IPS-20b (cell line): Measurements from ENCODE around the gene BPIFB2.
"Not testable (repeated sequence)": the region's sequence is repeated elsewhere in the genome, so short reads cannot be mapped to it uniquely, and the experiment has no call there.

ENCODE experiments used
- H3K27ac ChIP-seq: one replicate; pipeline ENCODE4 v1.5.1; 2013; ENCODE audit warnings: low read length
- H3K27me3 ChIP-seq: 2 replicates; pipeline ENCODE4 v1.6.1; 2013; ENCODE audit warnings: mild to moderate bottlenecking, low read length, inconsistent platforms; ENCODE audit not compliant: insufficient read depth
- H3K36me3 ChIP-seq: 2 replicates; pipeline ENCODE4 v1.6.1; 2013; ENCODE audit warnings: low read depth, mild to moderate bottlenecking, inconsistent platforms, low read length, moderate library complexity; ENCODE audit not compliant: insufficient read depth
- H3K4me1 ChIP-seq: 2 replicates; pipeline ENCODE4 v1.6.1; 2013; ENCODE audit warnings: mild to moderate bottlenecking, control low read depth, inconsistent platforms, low read length, moderate library complexity; ENCODE audit not compliant: insufficient read depth
- H3K4me3 ChIP-seq: 2 replicates; pipeline ENCODE4 v1.5.1; 2013; ENCODE audit warnings: mild to moderate bottlenecking, low read length, inconsistent platforms
- H3K9ac ChIP-seq: 2 replicates; pipeline ENCODE4 v1.6.1; 2013; ENCODE audit warnings: low read depth, mild to moderate bottlenecking, inconsistent platforms, low read length, moderate library complexity
- H3K9me3 ChIP-seq: 2 replicates; pipeline ENCODE4 v1.6.1; 2013; ENCODE audit warnings: mild to moderate bottlenecking, low read depth, low read length, inconsistent platforms; ENCODE audit not compliant: insufficient read depth

Gene BPIFB2

DNA sequence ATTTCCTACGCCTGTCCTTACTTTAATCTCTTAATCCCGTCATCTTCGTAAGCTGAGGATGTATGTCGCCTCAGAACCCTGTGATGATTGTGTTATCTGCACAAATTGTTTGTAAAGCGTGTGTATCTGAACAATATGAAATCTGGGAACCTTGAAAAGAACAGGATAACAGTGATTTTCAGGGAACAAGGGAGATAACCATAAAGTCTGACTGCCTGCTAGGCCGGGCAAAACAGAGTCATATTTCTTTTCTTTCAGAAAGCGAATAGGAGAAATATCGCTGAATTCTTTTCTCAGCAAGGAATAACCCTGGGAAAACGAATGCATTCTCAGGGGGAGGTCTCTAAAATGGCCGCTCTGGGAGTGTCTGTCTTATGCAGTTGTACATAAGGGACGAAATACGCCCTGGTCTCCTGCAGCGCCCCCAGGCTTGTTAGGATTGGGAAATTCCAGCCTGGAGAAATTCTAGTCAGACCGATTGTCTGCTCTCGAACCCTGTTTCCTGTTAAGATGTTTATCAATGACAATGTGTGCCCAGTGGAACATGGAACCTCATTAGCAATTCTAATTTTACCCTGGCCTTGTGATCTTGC lies 37.7 kb downstream of the BPIFB2 start:
- H3K9me3 ChIP-seq, H3K4me1 ChIP-seq, H3K9ac ChIP-seq, H3K27me3 ChIP-seq, H3K36me3 ChIP-seq, H3K27ac ChIP-seq, H3K4me3 ChIP-seq: not testable (repeated sequence)

DNA sequence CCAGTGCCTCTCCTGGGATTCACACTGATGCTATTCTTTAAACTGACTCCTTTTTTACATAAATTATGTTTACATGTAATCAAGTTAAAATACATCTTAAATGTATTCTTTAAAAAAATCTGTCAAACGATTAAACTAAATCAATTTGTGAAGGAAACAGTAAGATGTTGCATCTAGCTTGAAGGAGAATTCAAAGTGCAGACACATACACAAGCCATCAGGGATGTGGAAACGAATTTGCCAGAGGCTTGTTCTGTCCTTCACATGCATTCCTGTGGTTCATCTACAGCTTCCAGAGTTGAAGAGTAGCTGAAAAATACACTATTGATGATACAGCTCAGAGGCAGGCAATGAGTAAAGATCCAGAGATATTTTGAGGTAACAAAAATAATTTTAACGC lies 38.9 kb downstream of the BPIFB2 start:
- Histone ChIP-seq H3K9me3 (peaks cover 7% of the 10 kb centered on the region; the same call in 1 of the 2 replicates), H3K27me3 (no peaks in the 10 kb centered on the region), H3K4me1 (no peaks in the 10 kb centered on the region), H3K27ac (no peak overlapping the region), H3K9ac (no peak overlapping the region), H3K36me3 (no peaks in the 10 kb centered on the region), H3K4me3 (no peak overlapping the region)

DNA sequence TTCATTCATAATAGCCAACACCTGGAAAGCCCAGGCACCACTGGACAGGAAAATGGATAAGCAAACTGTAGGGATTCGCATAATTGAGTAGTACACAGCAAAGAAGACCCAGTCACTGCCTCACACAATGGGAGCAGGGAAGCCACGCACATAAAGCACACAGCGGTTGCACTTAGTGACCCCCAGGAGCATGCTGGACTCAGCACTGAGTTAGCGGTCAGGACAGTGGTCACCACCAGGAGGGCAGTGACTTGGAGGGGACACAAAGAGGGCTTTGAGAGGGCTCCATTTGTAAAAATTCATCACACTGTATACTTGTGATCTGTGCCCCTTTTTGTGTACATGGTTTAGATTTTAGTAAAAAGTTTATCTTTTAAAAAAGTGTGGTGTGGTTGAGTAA lies 43.8 kb downstream of the BPIFB2 start:
- Histone ChIP-seq H3K4me3 (no peak overlapping the region), H3K27me3 (no peaks in the 10 kb centered on the region), H3K27ac (no peak overlapping the region), H3K9ac (no peak overlapping the region), H3K9me3 (no peaks in the 10 kb centered on the region), H3K36me3 (no peaks in the 10 kb centered on the region), H3K4me1 (no peaks in the 10 kb centered on the region)

DNA sequence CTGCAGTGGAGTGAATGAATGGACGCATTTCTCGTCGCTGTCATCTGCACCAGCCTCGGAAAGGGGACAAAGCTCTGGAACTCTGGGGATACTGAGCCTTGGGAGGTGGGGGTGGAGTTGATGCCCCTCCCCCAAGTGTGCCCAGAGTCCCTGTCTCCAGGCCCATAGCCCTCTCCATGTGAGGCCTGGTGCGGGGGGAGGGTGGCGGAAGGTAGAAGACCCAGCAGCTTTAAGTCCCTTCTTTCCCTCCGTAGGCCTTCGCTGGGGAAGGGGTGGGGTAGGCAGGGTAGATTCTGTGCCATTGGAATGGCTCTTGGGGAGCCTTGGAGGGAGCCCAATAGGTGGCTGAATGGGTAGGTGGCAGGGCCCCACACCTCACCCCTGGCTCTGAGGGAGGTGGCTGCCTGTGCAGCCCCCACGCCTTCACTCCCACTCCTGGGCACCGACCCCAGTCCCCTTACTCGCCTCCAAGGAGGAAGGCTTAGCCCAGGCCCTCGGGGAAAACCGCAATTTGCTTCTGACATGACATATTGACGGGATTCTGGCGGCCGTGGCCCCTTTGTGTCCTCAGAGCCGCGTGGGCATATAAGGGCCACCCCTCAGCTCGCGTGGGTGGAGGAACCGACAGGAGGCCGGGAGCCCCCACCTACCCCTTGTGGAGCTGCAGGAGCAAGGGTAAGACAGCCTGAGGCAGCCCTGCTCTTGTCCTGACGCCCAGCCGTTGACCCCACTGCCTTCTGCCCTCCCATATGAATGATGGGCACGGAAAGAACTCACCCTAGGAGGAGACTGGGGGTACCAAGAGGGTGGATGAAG lies 46.0 kb downstream of the BPIFB2 start, which contains the start of gene BPIFB3:
TSS of gene BPIFB3 (plus strand) at position 613 of the 816 bp plus-strand sequence. CDS start 1,533 bp downstream, outside the sequence.
- Histone ChIP-seq H3K36me3 (no peaks in the 10 kb centered on the region), H3K9me3 (no peaks in the 10 kb centered on the region), H3K4me3 (no peak within 1 kb of the TSS), H3K4me1 (no peaks in the 10 kb centered on the region), H3K27me3 (no peaks in the 10 kb centered on the region), H3K9ac (no peak within 1 kb of the TSS), H3K27ac (no peak within 1 kb of the TSS)

- Histone ChIP-seq H3K36me3 (no peaks in the 10 kb centered on the region), H3K4me1 (no peaks in the 10 kb centered on the region), H3K27ac (no peak overlapping the region), H3K9ac (no peak overlapping the region), H3K9me3 (no peaks in the 10 kb centered on the region), H3K27me3 (no peaks in the 10 kb centered on the region), H3K4me3 (no peak overlapping the region)
Measured at GRCh38 chr20:33054381-33054780, 46.9 kb downstream of the BPIFB2 start.

DNA sequence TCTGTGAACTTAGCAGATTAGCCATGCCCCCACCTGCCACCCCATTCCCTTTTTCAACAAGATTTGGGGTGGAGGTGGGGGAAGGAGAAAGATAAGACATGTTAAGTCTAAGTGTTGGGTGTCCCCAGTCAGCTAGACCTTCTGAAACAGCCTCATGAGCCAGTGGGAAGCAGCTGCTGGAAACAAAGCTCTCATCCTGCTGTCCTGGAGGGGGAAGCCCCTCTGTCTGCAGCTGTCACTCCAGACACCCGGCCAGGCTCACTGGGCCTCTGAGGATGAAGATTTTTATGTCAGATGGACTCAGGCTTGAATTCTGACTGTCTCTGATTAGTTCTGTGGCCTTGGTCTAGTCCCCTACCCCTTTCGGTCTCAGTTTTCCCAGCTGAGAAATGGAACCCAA lies 47.3 kb downstream of the BPIFB2 start:
- no peak overlapping the region for H3K9ac ChIP-seq
- no peaks in the 10 kb centered on the region for H3K27me3 ChIP-seq
- no peak overlapping the region for H3K4me3 ChIP-seq
- H3K27ac ChIP-seq: no peak overlapping the region
- no peaks in the 10 kb centered on the region for H3K4me1 ChIP-seq
- H3K36me3 ChIP-seq: no peaks in the 10 kb centered on the region
- H3K9me3 ChIP-seq: no peaks in the 10 kb centered on the region

DNA sequence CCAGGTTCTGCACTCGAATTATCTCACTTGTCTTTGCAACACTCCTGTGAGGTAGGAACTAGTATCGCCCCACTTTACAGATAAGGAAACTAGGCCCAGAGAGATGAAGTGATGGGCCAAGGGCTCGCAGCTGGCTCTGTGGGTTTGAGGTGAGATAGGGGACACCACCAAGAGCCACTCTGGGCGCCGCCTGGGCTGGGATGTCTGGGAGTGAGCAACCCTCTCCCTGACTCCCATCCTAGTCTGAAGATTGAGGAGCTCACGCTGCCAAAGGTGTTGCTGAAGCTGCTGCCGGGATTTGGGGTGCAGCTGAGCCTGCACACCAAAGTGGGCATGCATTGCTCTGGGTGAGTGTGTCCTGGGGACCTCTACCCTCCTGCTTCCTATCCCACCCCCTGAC lies 51.6 kb downstream of the BPIFB2 start:
- Histone ChIP-seq H3K27ac (no peak overlapping the region), H3K36me3 (no peaks in the 10 kb centered on the region), H3K4me1 (no peaks in the 10 kb centered on the region), H3K27me3 (no peaks in the 10 kb centered on the region), H3K9me3 (no peaks in the 10 kb centered on the region), H3K4me3 (no peak overlapping the region), H3K9ac (no peak overlapping the region)

DNA sequence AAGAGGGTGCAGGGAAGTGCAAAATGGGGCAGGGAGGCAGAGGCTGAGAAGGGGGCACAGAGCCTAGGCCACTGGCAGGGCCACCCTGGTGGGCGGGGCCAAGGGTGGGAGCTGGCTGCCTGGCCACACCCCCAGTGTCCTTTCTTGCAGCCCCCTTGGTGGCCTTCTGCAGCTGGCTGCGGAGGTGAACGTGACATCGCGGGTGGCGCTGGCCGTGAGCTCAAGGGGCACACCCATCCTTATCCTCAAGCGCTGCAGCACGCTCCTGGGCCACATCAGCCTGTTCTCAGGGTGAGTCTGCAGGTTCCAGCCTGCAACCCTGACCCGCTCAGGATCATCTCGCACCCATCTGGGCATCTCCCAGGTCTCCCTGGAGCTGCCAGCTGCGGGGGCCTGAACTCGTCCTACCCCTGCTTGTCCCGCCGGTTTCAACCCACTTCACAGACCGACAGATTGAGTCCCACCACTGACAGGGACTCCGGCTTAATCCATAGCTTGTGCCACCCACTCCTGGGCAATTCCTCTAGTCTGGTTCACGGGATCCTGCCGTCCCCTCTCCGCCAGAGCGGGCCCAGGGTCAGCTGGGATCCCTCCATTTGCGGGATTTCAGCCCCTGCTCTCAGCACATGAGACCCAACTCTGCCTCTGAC lies 52.4 kb downstream of the BPIFB2 start:
- H3K4me3 ChIP-seq: no peak overlapping the region
- H3K4me1 ChIP-seq: no peaks in the 10 kb centered on the region
- no peak overlapping the region for H3K27ac ChIP-seq
- no peaks in the 10 kb centered on the region for H3K36me3 ChIP-seq
- H3K9ac ChIP-seq: no peak overlapping the region
- H3K27me3 ChIP-seq: no peaks in the 10 kb centered on the region
- H3K9me3 ChIP-seq: no peaks in the 10 kb centered on the region

DNA sequence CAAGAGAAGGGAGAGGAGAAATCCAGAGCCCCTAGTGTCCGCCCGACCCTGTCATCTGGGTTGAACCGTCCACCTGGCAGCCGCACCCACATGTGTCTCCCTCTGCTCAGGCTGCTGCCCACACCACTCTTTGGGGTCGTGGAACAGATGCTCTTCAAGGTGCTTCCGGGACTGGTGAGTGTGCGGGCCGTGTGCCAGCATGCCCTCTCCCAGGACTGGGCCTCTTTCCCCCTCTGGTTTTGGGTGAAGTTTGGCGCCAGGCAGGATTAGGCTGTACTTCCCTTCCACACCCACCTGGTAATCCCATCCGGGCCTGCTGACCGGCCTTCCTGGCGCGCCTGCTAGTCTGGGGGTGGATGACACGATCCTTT lies 54.1 kb downstream of the BPIFB2 start:
- H3K36me3 ChIP-seq: no peaks in the 10 kb centered on the region
- no peak overlapping the region for H3K9ac ChIP-seq
- no peaks in the 10 kb centered on the region for H3K4me1 ChIP-seq
- H3K27ac ChIP-seq: no peak overlapping the region
- no peak overlapping the region for H3K4me3 ChIP-seq
- no peaks in the 10 kb centered on the region for H3K9me3 ChIP-seq
- H3K27me3 ChIP-seq: no peaks in the 10 kb centered on the region

DNA sequence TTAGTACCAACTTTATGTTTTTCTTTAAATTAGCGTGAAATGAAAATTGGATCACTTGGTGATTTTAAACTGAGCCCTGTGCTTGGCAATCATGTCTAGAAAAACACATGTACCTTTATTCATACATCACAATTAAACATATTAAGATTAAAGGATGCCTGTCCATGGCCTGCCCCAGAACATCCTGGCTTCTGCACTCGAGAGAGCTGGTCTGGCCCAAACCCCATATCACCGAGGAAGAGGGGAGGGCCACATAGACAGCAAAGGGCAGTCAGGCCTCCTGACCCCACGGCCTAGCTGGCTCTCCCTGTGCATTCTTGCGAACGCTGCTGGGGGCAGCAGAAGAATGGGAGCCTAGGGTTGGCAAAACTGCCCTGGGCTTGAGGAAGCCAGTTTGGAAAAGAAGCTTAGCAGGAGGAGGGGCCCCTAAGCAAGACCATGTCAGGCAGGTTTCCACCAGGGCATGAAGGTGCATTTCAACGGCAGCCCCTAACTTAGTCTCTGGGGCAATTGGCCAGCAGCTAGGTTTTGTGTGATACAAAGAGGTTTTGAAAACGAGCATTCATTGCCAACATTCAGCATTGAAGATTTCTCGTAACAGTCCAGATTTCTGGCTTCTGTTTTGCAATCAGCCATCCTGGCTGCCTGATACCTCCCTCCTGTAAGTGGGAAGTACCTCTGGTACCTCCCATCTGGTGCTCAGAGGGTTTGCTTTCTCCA lies 54.8 kb downstream of the BPIFB2 start:
- no peaks in the 10 kb centered on the region for H3K4me1 ChIP-seq
- H3K9ac ChIP-seq: no peak overlapping the region; the same call in 1 of the 2 replicates
- H3K9me3 ChIP-seq: no peaks in the 10 kb centered on the region
- H3K27ac ChIP-seq: no peak overlapping the region
- no peaks in the 10 kb centered on the region for H3K36me3 ChIP-seq
- no peaks in the 10 kb centered on the region for H3K27me3 ChIP-seq
- no peak overlapping the region for H3K4me3 ChIP-seq

DNA sequence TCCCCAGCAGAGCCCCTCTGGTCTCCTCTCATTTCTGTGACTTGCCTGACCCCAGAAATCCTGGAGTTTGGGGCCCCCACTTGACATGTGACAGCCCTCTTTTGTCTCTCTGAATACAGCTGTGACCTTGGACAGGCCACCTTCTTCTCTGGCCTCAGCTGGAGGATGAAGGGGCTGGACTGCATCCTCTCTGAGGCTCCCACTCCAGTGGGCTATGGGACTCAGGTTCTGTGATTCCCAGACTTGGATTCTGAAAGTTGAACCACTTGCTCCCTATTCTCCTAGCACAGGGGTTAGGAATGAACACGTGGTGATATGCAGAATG lies 55.3 kb downstream of the BPIFB2 start:
- no peaks in the 10 kb centered on the region for H3K27me3 ChIP-seq
- no peak overlapping the region for H3K4me3 ChIP-seq
- H3K9me3 ChIP-seq: no peaks in the 10 kb centered on the region
- H3K4me1 ChIP-seq: no peaks in the 10 kb centered on the region
- H3K36me3 ChIP-seq: no peaks in the 10 kb centered on the region
- no peak overlapping the region for H3K27ac ChIP-seq
- H3K9ac ChIP-seq: no peak overlapping the region
